NB4 (cell line): ENCODE data around the gene AIRE.

Experiments used
- DNase-seq: peaks from one replicate; pipeline ENCODE4 v3.0.0; 2010; ENCODE audit warnings: low read depth
- H3K4me3 ChIP-seq: one replicate; pipeline ENCODE4 v1.5.1; 2011; ENCODE audit warnings: mild to moderate bottlenecking, low read depth, low read length, moderate library complexity
- CTCF ChIP-seq: IDR thresholded peaks from one replicate; pipeline ENCODE4 v1.5.1; 2012; ENCODE audit warnings: low read depth, low read length
- MAX ChIP-seq: IDR thresholded peaks from 2 replicates; pipeline ENCODE4 v1.6.1; 2011; ENCODE audit warnings: low read depth, low read length
- MYC ChIP-seq: IDR thresholded peaks from 2 replicates; pipeline ENCODE4 v1.6.1; 2011; ENCODE audit warnings: low read depth, low read length
- POLR2A ChIP-seq: IDR thresholded peaks from 2 replicates; pipeline ENCODE4 v1.6.1; 2011; ENCODE audit warnings: mild to moderate bottlenecking; ENCODE audit not compliant: insufficient read length; ENCODE audit errors: extremely low read depth

AIRE gene

DNA sequence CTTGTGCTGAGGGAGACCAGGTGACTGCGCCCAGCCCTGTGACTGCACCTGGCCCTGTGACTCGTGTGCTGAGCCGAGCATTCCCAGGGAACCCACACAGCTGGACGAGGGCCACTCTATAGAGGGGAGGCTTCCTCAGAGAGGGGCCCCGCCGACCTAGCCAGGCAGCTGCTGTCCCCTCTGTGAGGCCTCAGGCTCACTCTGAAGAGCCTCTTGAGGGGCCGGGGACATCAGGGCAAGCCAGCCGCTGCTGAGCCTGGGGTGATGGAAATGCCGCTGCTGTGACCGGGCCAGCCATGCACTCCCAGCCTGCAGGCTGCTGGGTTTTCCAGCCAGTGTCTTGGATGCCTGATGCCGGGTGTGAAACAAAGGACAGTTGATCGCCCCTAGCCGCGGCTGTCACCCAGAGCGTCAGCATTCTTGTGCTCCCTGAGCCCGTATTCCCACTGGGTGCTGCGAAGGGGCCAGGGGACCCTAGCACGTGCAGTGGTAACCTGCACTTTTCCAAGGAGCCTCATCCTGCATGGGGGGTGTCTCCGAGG is 31.6 kb downstream of the AIRE start:
- H3K4me3 ChIP-seq: no peak overlapping the region
- TF ChIP-seq POLR2A (no peak), MAX (no peak), CTCF (no peak), MYC (no peak)
- DNase-seq: no peak

GRCh38 chr21:44317871-44318270 is 32.2 kb downstream of the AIRE start:
- DNase-seq: no peak
- H3K4me3 ChIP-seq: no peak overlapping the region
- TF ChIP-seq POLR2A (no peak), MAX (no peak), MYC (no peak), CTCF (no peak)

GRCh38 chr21:44318489-44319285 is 33.0 kb downstream of the AIRE start:
- H3K4me3 ChIP-seq: no peak overlapping the region
- no peak for DNase-seq
- TF ChIP-seq MAX (no peak), CTCF (no peak), POLR2A (no peak), MYC (no peak)

- no peak for DNase-seq
- TF ChIP-seq MAX (no peak), MYC (no peak), POLR2A (no peak), CTCF (no peak)
- no peak overlapping the region for H3K4me3 ChIP-seq
These were observed 33.9 kb downstream of the AIRE start for GRCh38 chr21:44319407-44320065.

- H3K4me3 ChIP-seq: no peak overlapping the region
- no peak for TF ChIP-seq MAX
- DNase-seq: no peak
These were observed 35.2 kb downstream of the AIRE start for GRCh38 chr21:44320847-44321246.

GRCh38 chr21:44321846-44322450 is 36.3 kb downstream of the AIRE start:
- no peak for TF ChIP-seq MAX
- no peak for TF ChIP-seq POLR2A
- TF ChIP-seq MYC: no peak
- TF ChIP-seq CTCF: no peak
- DNase-seq: no peak
- no peak overlapping the region for H3K4me3 ChIP-seq
